ENCODE results near the gene RASD2.

RASD2 gene

DNA sequence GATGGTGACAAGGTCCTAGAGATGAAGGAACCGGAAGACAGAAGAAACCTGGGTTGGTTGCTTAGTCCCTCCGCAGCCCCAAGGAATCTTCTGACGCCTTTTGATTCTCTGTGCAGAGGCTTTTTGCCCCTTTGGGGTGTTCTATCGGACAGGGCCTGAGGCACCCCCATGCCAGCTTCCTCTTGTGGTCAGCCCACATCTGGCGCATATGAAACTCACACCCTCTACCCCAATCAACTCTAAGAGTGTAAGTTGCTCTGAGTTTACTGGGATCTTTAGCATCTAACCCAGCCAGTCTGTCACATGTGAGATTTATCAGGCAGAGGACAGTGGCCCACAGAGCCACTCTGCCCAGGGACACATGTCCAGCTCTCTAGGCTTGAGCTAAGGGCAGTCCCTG, 17.4 kb downstream of the RASD2 start:
- H3K4me3 ChIP-seq (ENCODE audit: control insufficient read depth, low read depth, low read length): no peak overlapping the region
- no peak for DNase-seq (ENCODE audit: low read depth)
- TF ChIP-seq, protein P1, sequence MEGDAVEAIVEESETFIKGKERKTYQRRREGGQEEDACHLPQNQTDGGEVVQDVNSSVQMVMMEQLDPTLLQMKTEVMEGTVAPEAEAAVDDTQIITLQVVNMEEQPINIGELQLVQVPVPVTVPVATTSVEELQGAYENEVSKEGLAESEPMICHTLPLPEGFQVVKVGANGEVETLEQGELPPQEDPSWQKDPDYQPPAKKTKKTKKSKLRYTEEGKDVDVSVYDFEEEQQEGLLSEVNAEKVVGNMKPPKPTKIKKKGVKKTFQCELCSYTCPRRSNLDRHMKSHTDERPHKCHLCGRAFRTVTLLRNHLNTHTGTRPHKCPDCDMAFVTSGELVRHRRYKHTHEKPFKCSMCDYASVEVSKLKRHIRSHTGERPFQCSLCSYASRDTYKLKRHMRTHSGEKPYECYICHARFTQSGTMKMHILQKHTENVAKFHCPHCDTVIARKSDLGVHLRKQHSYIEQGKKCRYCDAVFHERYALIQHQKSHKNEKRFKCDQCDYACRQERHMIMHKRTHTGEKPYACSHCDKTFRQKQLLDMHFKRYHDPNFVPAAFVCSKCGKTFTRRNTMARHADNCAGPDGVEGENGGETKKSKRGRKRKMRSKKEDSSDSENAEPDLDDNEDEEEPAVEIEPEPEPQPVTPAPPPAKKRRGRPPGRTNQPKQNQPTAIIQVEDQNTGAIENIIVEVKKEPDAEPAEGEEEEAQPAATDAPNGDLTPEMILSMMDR (conservative IDR thresholded peaks at IDR 0.05; ENCODE audit: control insufficient read depth, insufficient read depth, low read depth, low read length): no peak

- H3K4me3 ChIP-seq (ENCODE audit: control insufficient read depth, low read depth, low read length): no peak overlapping the region
- DNase-seq (ENCODE audit: low read depth): no peak
- TF ChIP-seq, protein P1 (conservative IDR thresholded peaks at IDR 0.05; ENCODE audit: control insufficient read depth, insufficient read depth, low read depth, low read length): no peak
Measured at GRCh38 chr22:35558719-35559118, 18.1 kb downstream of the RASD2 start.

DNA sequence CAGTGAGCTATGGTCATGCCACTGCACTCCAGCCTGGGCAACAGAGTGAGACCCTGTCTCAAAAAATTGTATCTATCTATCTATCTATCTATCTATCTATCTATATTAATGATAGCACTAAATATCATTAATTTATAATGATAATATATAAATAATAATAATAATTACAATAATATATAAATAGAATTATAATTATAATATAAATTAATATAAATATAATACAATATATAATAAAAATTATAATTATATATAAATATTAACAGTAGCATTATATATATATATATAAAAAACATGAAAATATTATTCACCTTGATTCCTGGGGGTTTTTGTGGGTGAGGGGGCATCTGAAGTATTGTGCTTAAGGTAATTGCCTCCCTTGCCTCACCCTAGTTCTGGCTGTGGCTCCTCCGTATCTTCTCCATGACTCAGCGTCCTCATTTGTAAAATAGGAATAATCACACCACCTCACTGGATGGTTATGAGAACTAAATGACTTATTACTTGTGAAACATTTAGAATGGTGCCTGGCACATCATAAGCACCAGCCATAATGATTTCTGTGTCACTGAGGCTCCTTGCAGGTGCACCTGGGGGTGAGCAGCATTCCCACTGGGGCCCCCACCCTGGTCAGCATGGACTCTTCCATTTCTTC, 18.8 kb downstream of the RASD2 start:
- DNase-seq (ENCODE audit: low read depth): no peak
- TF ChIP-seq, protein P1 (conservative IDR thresholded peaks at IDR 0.05; ENCODE audit: control insufficient read depth, insufficient read depth, low read depth, low read length): no peak
- H3K4me3 ChIP-seq (ENCODE audit: control insufficient read depth, low read depth, low read length): no peak overlapping the region

DNA sequence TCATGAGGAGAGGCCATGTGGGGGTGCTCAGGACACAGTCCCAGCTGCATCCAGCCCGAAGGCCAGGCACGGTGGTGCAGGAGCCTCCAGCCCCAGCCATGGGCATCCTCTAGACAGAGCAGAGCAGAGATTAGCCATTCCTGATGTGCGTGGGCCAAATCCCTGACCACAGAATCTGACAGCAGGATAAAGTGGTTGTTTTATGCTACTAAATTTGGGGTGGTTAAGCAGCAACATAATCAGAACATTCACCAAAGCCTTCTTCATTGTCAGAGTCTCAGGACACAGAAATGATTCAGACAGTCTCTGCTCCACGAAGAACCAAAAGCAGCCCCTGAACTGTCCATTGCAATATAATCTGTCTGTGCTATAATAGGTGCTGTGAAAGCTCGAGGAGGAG, 19.7 kb downstream of the RASD2 start:
- TF ChIP-seq, protein P1 (conservative IDR thresholded peaks at IDR 0.05; ENCODE audit: control insufficient read depth, insufficient read depth, low read depth, low read length): no peak
- DNase-seq (ENCODE audit: low read depth): no peak
- H3K4me3 ChIP-seq (ENCODE audit: control insufficient read depth, low read depth, low read length): no peak overlapping the region

- TF ChIP-seq, protein P1 (conservative IDR thresholded peaks at IDR 0.05; ENCODE audit: control insufficient read depth, insufficient read depth, low read depth, low read length): no peak
- no peak for DNase-seq (ENCODE audit: low read depth)
- no peak overlapping the region for H3K4me3 ChIP-seq (ENCODE audit: control insufficient read depth, low read depth, low read length)
Measured at GRCh38 chr22:35560824-35561223, 20.2 kb downstream of the RASD2 start.

DNA sequence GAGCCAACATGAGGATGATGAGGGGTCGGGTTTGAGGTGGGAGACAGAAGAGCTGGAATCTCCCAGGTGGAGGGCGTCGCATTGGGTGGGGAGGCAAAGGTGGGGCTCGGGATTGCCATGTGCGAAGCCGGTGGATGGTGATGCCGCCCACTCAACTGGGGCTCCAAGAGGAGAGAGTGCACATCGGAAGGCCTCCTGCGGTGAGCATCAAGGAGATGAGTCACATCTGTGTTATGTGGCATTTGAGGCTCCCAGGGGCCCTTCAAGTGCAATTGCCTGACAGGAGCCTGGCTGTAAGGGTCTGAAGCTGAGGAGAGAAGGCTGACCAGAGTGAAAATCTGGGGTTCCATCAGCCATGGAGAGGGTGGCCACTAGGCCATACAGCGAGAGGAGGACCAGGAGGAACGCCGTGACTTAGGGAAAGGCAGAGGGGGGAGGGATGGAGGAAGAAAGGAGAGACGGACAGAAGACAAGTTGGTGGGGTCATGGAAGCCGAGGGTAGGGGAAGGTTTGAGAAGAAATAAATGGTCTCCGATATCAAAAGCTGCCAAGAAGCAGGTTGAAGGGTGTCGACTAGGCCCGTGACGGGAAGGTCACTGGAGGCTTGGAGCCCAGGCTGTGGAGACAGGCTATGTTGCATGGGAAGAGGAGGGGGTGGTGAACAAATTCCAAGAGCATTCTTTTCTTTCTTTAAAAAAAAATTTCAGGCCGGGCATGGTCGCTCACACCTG, 21.3 kb downstream of the RASD2 start:
- no peak overlapping the region for H3K4me3 ChIP-seq (ENCODE audit: control insufficient read depth, low read depth, low read length)
- TF ChIP-seq, protein P1 (conservative IDR thresholded peaks at IDR 0.05; ENCODE audit: control insufficient read depth, insufficient read depth, low read depth, low read length): no peak
- DNase-seq (ENCODE audit: low read depth): peak; percentile 68

Data from fibroblast of mammary gland (primary cell).